ENCODE results near the gene HINT3. TPM values are rescaled to one million over a fixed set of nuclear protein-coding genes. Genes with fewer than 3 reads are reported as not detected.

Gene HINT3
- total RNA-seq, 1 experiment from 2014 or later, result 13.6 TPM

- Histone ChIP-seq H3K27me3 (ENCODE audit: insufficient read depth, low read depth) (no peaks in the 10 kb centered on the region), H3K27ac (no peak overlapping the region), H3K4me3 (no peak overlapping the region), H4K20me1 (ENCODE audit: insufficient read depth) (no peaks in the 10 kb centered on the region), H3K9me3 (ENCODE audit: insufficient read depth, low read depth) (no peaks in the 10 kb centered on the region), H3K9me2 (ENCODE audit: insufficient read depth) (no peaks in the 10 kb centered on the region), H3K4me2 (no peak overlapping the region), H3K4me1 (replicated peaks; ENCODE audit: insufficient read depth) (peaks cover 38% of the 10 kb centered on the region), H3K79me2 (ENCODE audit: low read depth) (peaks cover 22% of the 10 kb centered on the region; the same call in 1 of the 2 replicates), H2AFZ (no peak overlapping the region), H3F3A (ENCODE audit: insufficient read depth, low read depth) (peaks cover 42% of the 10 kb centered on the region), H3K36me3 (ENCODE audit: low read depth) (peaks cover 76% of the 10 kb centered on the region)
- TF ChIP-seq CTCF (conservative IDR thresholded peaks at IDR 0.05) (no peak), EZH2 (IDR thresholded peaks at IDR 0.05; ENCODE audit: low read depth) (no peak)
- DNase-seq, result no peak
- ChIA-PET POLR2A (ENCODE audit: unreplicated experiment) (no interaction called here), CTCF (no interaction called here)
- intact Hi-C loops (cut with micrococcal nuclease; ENCODE audit: unreplicated experiment), result no loop called here
- no TSS peak for BruUV-seq (replicated peaks)
Measured at GRCh38 chr6:125926711-125927110, 29.9 kb upstream of the HINT3 start.

GRCh38 chr6:125927761-125928160 lies 28.8 kb upstream of the HINT3 start:
- H3K9me3 ChIP-seq (ENCODE audit: insufficient read depth, low read depth), result no peaks in the 10 kb centered on the region
- H3K36me3 ChIP-seq (ENCODE audit: low read depth), result peaks cover 65% of the 10 kb centered on the region
- no peaks in the 10 kb centered on the region for H4K20me1 ChIP-seq (ENCODE audit: insufficient read depth)
- H3K79me2 ChIP-seq (ENCODE audit: low read depth), result peaks cover 19% of the 10 kb centered on the region; the same call in 1 of the 2 replicates
- no peak overlapping the region for H3K4me3 ChIP-seq
- TF ChIP-seq CTCF (conservative IDR thresholded peaks at IDR 0.05) (no peak), EZH2 (IDR thresholded peaks at IDR 0.05; ENCODE audit: low read depth) (no peak)
- H3K4me2 ChIP-seq, result no peak overlapping the region
- no peak for DNase-seq
- peaks cover 38% of the 10 kb centered on the region for H3F3A ChIP-seq (ENCODE audit: insufficient read depth, low read depth)
- CTCF ChIA-PET, result no interaction called here
- H3K27ac ChIP-seq, result no peak overlapping the region
- POLR2A ChIA-PET (ENCODE audit: unreplicated experiment), result no interaction called here
- intact Hi-C loops (cut with micrococcal nuclease; ENCODE audit: unreplicated experiment), result no loop called here
- no peaks in the 10 kb centered on the region for H3K27me3 ChIP-seq (ENCODE audit: insufficient read depth, low read depth)
- H2AFZ ChIP-seq, result no peak overlapping the region
- no peaks in the 10 kb centered on the region for H3K9me2 ChIP-seq (ENCODE audit: insufficient read depth)
- peaks cover 28% of the 10 kb centered on the region for H3K4me1 ChIP-seq (replicated peaks; ENCODE audit: insufficient read depth)
- BruUV-seq (replicated peaks), result no TSS peak

- Histone ChIP-seq H2AFZ (no peak overlapping the region), H3F3A (ENCODE audit: insufficient read depth, low read depth) (peaks cover 26% of the 10 kb centered on the region; the same call in 1 of the 2 replicates), H3K4me1 (replicated peaks; ENCODE audit: insufficient read depth) (no peaks in the 10 kb centered on the region), H3K9me3 (ENCODE audit: insufficient read depth, low read depth) (no peaks in the 10 kb centered on the region), H4K20me1 (ENCODE audit: insufficient read depth) (no peaks in the 10 kb centered on the region), H3K4me2 (no peak overlapping the region), H3K27ac (no peak overlapping the region), H3K27me3 (ENCODE audit: insufficient read depth, low read depth) (no peaks in the 10 kb centered on the region), H3K79me2 (ENCODE audit: low read depth) (no peaks in the 10 kb centered on the region), H3K9me2 (ENCODE audit: insufficient read depth) (no peaks in the 10 kb centered on the region), H3K4me3 (no peak overlapping the region), H3K36me3 (ENCODE audit: low read depth) (peaks cover 37% of the 10 kb centered on the region)
- intact Hi-C loops (cut with micrococcal nuclease; ENCODE audit: unreplicated experiment), result no loop called here
- DNase-seq, result no peak
- CTCF ChIA-PET, result no interaction called here
- POLR2A ChIA-PET (ENCODE audit: unreplicated experiment), result no interaction called here
- no TSS peak for BruUV-seq (replicated peaks)
- TF ChIP-seq CTCF (conservative IDR thresholded peaks at IDR 0.05) (no peak), EZH2 (IDR thresholded peaks at IDR 0.05; ENCODE audit: low read depth) (no peak)
Measured at GRCh38 chr6:125930765-125931418, 25.7 kb upstream of the HINT3 start.

All from PC-9 (cell line).